IPS-11a (cell line): ENCODE data around the gene YWHAQ.
"Not testable (repeated sequence)": the region's sequence is repeated elsewhere in the genome, so short reads cannot be mapped to it uniquely, and the experiment has no call there.

Experiments
- H3K4me3 ChIP-seq: one replicate; pipeline ENCODE4 v1.5.1; 2013; ENCODE audit warnings: low read depth, low read length, control low read depth

YWHAQ gene

GRCh38 chr2:9552219-9553178 lies 78.3 kb downstream of the YWHAQ start:
- no peak overlapping the region for H3K4me3 ChIP-seq

- not testable (repeated sequence) for H3K4me3 ChIP-seq
Measured at GRCh38 chr2:9550859-9551391, 79.9 kb downstream of the YWHAQ start.

GRCh38 chr2:9549420-9549819 lies 81.4 kb downstream of the YWHAQ start:
- no peak overlapping the region for H3K4me3 ChIP-seq

- no peak overlapping the region for H3K4me3 ChIP-seq
Measured at GRCh38 chr2:9548506-9548905, 82.3 kb downstream of the YWHAQ start.

- H3K4me3 ChIP-seq = no peak overlapping the region
Measured at GRCh38 chr2:9547262-9547991, 83.4 kb downstream of the YWHAQ start.

- H3K4me3 ChIP-seq = no peak overlapping the region
Measured at GRCh38 chr2:9545502-9545901, 85.3 kb downstream of the YWHAQ start.

- no peak overlapping the region for H3K4me3 ChIP-seq
Measured at GRCh38 chr2:9543557-9543956, 87.2 kb downstream of the YWHAQ start.

- no peak overlapping the region for H3K4me3 ChIP-seq
Measured at GRCh38 chr2:9539531-9539930, 91.3 kb downstream of the YWHAQ start.

- H3K4me3 ChIP-seq = no peak overlapping the region
Measured at GRCh38 chr2:9538000-9538507, 92.7 kb downstream of the YWHAQ start.

GRCh38 chr2:9536504-9536903 lies 94.3 kb downstream of the YWHAQ start:
- H3K4me3 ChIP-seq = no peak overlapping the region

GRCh38 chr2:9535177-9535576 lies 95.6 kb downstream of the YWHAQ start:
- no peak overlapping the region for H3K4me3 ChIP-seq
